MM.1S (cell line): ENCODE results near the gene SPACDR.

ENCODE experiments used
- DNase-seq: peaks from one replicate; pipeline ENCODE4 v3.0.0-alpha.2; 2015
- H2AFZ ChIP-seq: fragments of 300-600 bp; sonication (generic); 2 replicates; pipeline ENCODE4 v1.6.0; 2016; ENCODE audit warnings: antibody characterized with exemption, low read length
- H3F3A ChIP-seq: fragments of 300-600 bp; sonication (generic); 2 replicates; pipeline ENCODE4 v1.6.1; 2016; ENCODE audit warnings: mild to moderate bottlenecking, antibody characterized with exemption, low read length, moderate library complexity, mixed read lengths; ENCODE audit not compliant: insufficient read depth
- H3K27ac ChIP-seq: fragments of 300-600 bp; sonication (generic); 2 replicates; pipeline ENCODE4 v1.5.1; 2016; ENCODE audit warnings: mild to moderate bottlenecking, low read length
- H3K27me3 ChIP-seq: fragments of 300-600 bp; sonication (generic); replicated peaks from 2 replicates; pipeline ENCODE4 v1.6.0; 2016; ENCODE audit warnings: low read length; ENCODE audit not compliant: insufficient read depth
- H3K36me3 ChIP-seq: fragments of 300-600 bp; sonication (generic); replicated peaks from 2 replicates; pipeline ENCODE4 v1.6.1; 2016; ENCODE audit warnings: mild to moderate bottlenecking, low read length, mixed read lengths; ENCODE audit not compliant: insufficient read depth
- H3K4me1 ChIP-seq: fragments of 300-600 bp; sonication (generic); 2 replicates; pipeline ENCODE4 v1.6.1; 2016; ENCODE audit warnings: low read length, mixed read lengths
- H3K4me2 ChIP-seq: fragments of 300-600 bp; sonication (generic); 2 replicates; pipeline ENCODE4 v1.6.0; 2016; ENCODE audit warnings: low read depth, low read length
- H3K4me3 ChIP-seq: fragments of 300-600 bp; sonication (generic); 2 replicates; pipeline ENCODE4 v1.5.1; 2016; ENCODE audit warnings: low read length, mixed read lengths
- H3K79me2 ChIP-seq: fragments of 300-600 bp; sonication (generic); 2 replicates; pipeline ENCODE4 v1.6.1; 2016; ENCODE audit warnings: mixed run types, low read length, mixed read lengths
- H3K9ac ChIP-seq: fragments of 300-600 bp; sonication (generic); 2 replicates; pipeline ENCODE4 v1.6.1; 2016; ENCODE audit warnings: low read length, mixed read lengths
- H3K9me2 ChIP-seq: fragments of 300-600 bp; sonication (generic); replicated peaks from 2 replicates; pipeline ENCODE4 v1.6.1; 2016; ENCODE audit warnings: mild to moderate bottlenecking, low read length, mixed read lengths; ENCODE audit not compliant: insufficient read depth
- H3K9me3 ChIP-seq: fragments of 300-600 bp; sonication (generic); replicated peaks from 2 replicates; pipeline ENCODE4 v1.6.1; 2016; ENCODE audit warnings: mild to moderate bottlenecking, low read length, mixed read lengths; ENCODE audit not compliant: insufficient read depth
- H4K20me1 ChIP-seq: fragments of 300-600 bp; sonication (generic); 2 replicates; pipeline ENCODE4 v1.6.1; 2016; ENCODE audit warnings: mild to moderate bottlenecking, low read length, moderate library complexity, mixed read lengths; ENCODE audit not compliant: insufficient read depth
- CTCF ChIP-seq: fragments of 300-600 bp; sonication (generic); IDR thresholded peaks from 2 replicates; pipeline ENCODE4 v1.5.1; 2016; ENCODE audit warnings: antibody characterized with exemption, low read length, mixed read lengths
- EZH2 ChIP-seq: fragments of 300-600 bp; sonication (generic); optimal IDR thresholded peaks from 2 replicates; pipeline ENCODE3; 2017; ENCODE audit warnings: low read depth, mild to moderate bottlenecking, antibody characterized with exemption, low read length, mixed read lengths
- EZH2phosphoT487 ChIP-seq: fragments of 300-600 bp; sonication (generic); IDR thresholded peaks from 2 replicates; pipeline ENCODE4 v1.6.1; 2018; ENCODE audit warnings: antibody characterized with exemption, low read length

Gene SPACDR

GRCh38 chr7:100434297-100435144 lies 29.5 kb downstream of the SPACDR start:
- Histone ChIP-seq H3K36me3 (peaks cover 11% of the 10 kb centered on the region; the same call in 1 of the 2 replicates), H3K27me3 (no peaks in the 10 kb centered on the region), H3K9ac (peak overlapping the region; percentile 98; the same call in 1 of the 2 replicates), H3F3A (peaks cover 48% of the 10 kb centered on the region), H3K9me3 (no peaks in the 10 kb centered on the region), H3K4me3 (peak overlapping the region; percentile 99), H3K4me1 (peaks cover 19% of the 10 kb centered on the region; the same call in 1 of the 2 replicates), H3K9me2 (no peaks in the 10 kb centered on the region), H4K20me1 (no peaks in the 10 kb centered on the region), H3K27ac (peak overlapping the region; percentile 94; the same call in 1 of the 2 replicates), H2AFZ (no peak overlapping the region), H3K4me2 (peak overlapping the region; percentile 87), H3K79me2 (peaks cover 63% of the 10 kb centered on the region)
- DNase-seq: no peak
- TF ChIP-seq EZH2: no peak
- TF ChIP-seq CTCF: no peak
- no peak for TF ChIP-seq EZH2phosphoT487

GRCh38 chr7:100433592-100434296 lies 30.3 kb downstream of the SPACDR start:
- Histone ChIP-seq H3K79me2 (peaks cover 63% of the 10 kb centered on the region), H3K9me2 (no peaks in the 10 kb centered on the region), H3K4me2 (no peak overlapping the region), H3K4me3 (no peak overlapping the region), H2AFZ (no peak overlapping the region), H3K9ac (no peak overlapping the region), H3K9me3 (no peaks in the 10 kb centered on the region), H3K36me3 (peaks cover 11% of the 10 kb centered on the region; the same call in 1 of the 2 replicates), H4K20me1 (no peaks in the 10 kb centered on the region), H3F3A (peaks cover 53% of the 10 kb centered on the region), H3K27me3 (no peaks in the 10 kb centered on the region), H3K27ac (no peak overlapping the region), H3K4me1 (peaks cover 19% of the 10 kb centered on the region; the same call in 1 of the 2 replicates)
- DNase-seq: no peak
- TF ChIP-seq EZH2phosphoT487 (no peak), EZH2 (no peak), CTCF (no peak)

GRCh38 chr7:100433276-100433591 lies 30.8 kb downstream of the SPACDR start:
- H3K4me3 ChIP-seq: no peak overlapping the region
- no peaks in the 10 kb centered on the region for H3K27me3 ChIP-seq
- no peaks in the 10 kb centered on the region for H4K20me1 ChIP-seq
- H3F3A ChIP-seq: peaks cover 55% of the 10 kb centered on the region
- H3K36me3 ChIP-seq: peaks cover 11% of the 10 kb centered on the region; the same call in 1 of the 2 replicates
- peaks cover 63% of the 10 kb centered on the region for H3K79me2 ChIP-seq
- no peak overlapping the region for H3K4me2 ChIP-seq
- H3K9me3 ChIP-seq: no peaks in the 10 kb centered on the region
- H2AFZ ChIP-seq: no peak overlapping the region
- H3K4me1 ChIP-seq: peaks cover 19% of the 10 kb centered on the region; the same call in 1 of the 2 replicates
- H3K27ac ChIP-seq: no peak overlapping the region
- no peak for TF ChIP-seq CTCF
- no peak for TF ChIP-seq EZH2phosphoT487
- TF ChIP-seq EZH2: no peak
- H3K9me2 ChIP-seq: no peaks in the 10 kb centered on the region
- DNase-seq: no peak
- H3K9ac ChIP-seq: no peak overlapping the region
